OCI-LY1 (cell line): ENCODE measurements around the gene IL1RAPL1.

Experiments
- H2AFZ ChIP-seq: fragments of 200-600 bp; sonication (generic), shearing (Covaris generic); 2 replicates; pipeline ENCODE4 v1.6.0; 2014; ENCODE audit warnings: antibody characterized with exemption, mild to moderate bottlenecking, low read length
- H3F3A ChIP-seq: fragments of 200-600 bp; sonication (generic), shearing (Covaris generic); 2 replicates; pipeline ENCODE4 v1.6.0; 2014; ENCODE audit warnings: mild to moderate bottlenecking, antibody characterized with exemption, low read length, moderate library complexity; ENCODE audit not compliant: insufficient read depth
- H3K27ac ChIP-seq: fragments of 200-600 bp; sonication (generic); 2 replicates; pipeline ENCODE4 v1.5.1; 2014; ENCODE audit warnings: low read length, mixed run types, mild to moderate bottlenecking, low read depth; ENCODE audit not compliant: poor library complexity, severe bottlenecking
- H3K27me3 ChIP-seq: fragments of 200-600 bp; sonication (generic); 2 replicates; pipeline ENCODE4 v1.6.0; 2014; ENCODE audit warnings: antibody characterized with exemption, mild to moderate bottlenecking, low read length, moderate library complexity; ENCODE audit not compliant: insufficient read depth
- H3K36me3 ChIP-seq: fragments of 200-600 bp; sonication (generic); 2 replicates; pipeline ENCODE4 v1.6.1; 2014; ENCODE audit warnings: mild to moderate bottlenecking, antibody characterized with exemption, low read length, moderate library complexity, mixed read lengths; ENCODE audit not compliant: insufficient read depth
- H3K4me1 ChIP-seq: fragments of 200-600 bp; sonication (generic); 2 replicates; pipeline ENCODE4 v1.5.1; 2014; ENCODE audit warnings: mild to moderate bottlenecking, low read length, moderate library complexity; ENCODE audit not compliant: insufficient read depth, severe bottlenecking
- H3K4me2 ChIP-seq: fragments of 200-600 bp; sonication (generic), shearing (Covaris generic); 2 replicates; pipeline ENCODE4 v1.6.1; 2014; ENCODE audit warnings: low read length
- H3K4me3 ChIP-seq: fragments of 200-600 bp; sonication (generic); 2 replicates; pipeline ENCODE4 v1.5.1; 2014; ENCODE audit warnings: low read length, low read depth, mild to moderate bottlenecking, mixed read lengths; ENCODE audit not compliant: poor library complexity, severe bottlenecking
- H3K79me2 ChIP-seq: fragments of 200-600 bp; shearing (Covaris generic); 2 replicates; pipeline ENCODE4 v1.6.1; 2016; ENCODE audit warnings: mixed run types, low read length, mixed read lengths; ENCODE audit not compliant: insufficient read depth
- H3K9ac ChIP-seq: fragments of 200-600 bp; sonication (generic), shearing (Covaris generic); 2 replicates; pipeline ENCODE4 v1.6.1; 2014; ENCODE audit warnings: mild to moderate bottlenecking, low read length, mixed read lengths
- H3K9me2 ChIP-seq: fragments of 200-600 bp; sonication (generic), shearing (Covaris generic); 2 replicates; pipeline ENCODE4 v1.6.1; 2014; ENCODE audit warnings: low read depth, mild to moderate bottlenecking, low read length, mixed read lengths
- H3K9me3 ChIP-seq: fragments of 200-600 bp; shearing (Covaris generic); 2 replicates; pipeline ENCODE4 v1.6.1; 2014; ENCODE audit warnings: low read length, mixed read lengths
- H4K20me1 ChIP-seq: fragments of 200-600 bp; sonication (generic), shearing (Covaris generic); 2 replicates; pipeline ENCODE4 v1.6.0; 2016; ENCODE audit warnings: mild to moderate bottlenecking, low read length; ENCODE audit not compliant: insufficient read depth
- EZH2 ChIP-seq: fragments of 200-600 bp; sonication (generic), shearing (Covaris generic); IDR thresholded peaks from 2 replicates; pipeline ENCODE4 v1.8.0; 2017; ENCODE audit warnings: borderline replicate concordance, mixed run types, mild to moderate bottlenecking, antibody characterized with exemption, low read length, moderate library complexity, mixed read lengths
- TF ChIP-seq, protein P1 (sequence below): fragments of 200-600 bp; sonication (generic), shearing (Covaris generic); IDR thresholded peaks from 2 replicates; pipeline ENCODE4 v1.5.1; 2017; ENCODE audit warnings: mild to moderate bottlenecking, antibody characterized with exemption, low read length, moderate library complexity, mixed read lengths

Gene IL1RAPL1

DNA sequence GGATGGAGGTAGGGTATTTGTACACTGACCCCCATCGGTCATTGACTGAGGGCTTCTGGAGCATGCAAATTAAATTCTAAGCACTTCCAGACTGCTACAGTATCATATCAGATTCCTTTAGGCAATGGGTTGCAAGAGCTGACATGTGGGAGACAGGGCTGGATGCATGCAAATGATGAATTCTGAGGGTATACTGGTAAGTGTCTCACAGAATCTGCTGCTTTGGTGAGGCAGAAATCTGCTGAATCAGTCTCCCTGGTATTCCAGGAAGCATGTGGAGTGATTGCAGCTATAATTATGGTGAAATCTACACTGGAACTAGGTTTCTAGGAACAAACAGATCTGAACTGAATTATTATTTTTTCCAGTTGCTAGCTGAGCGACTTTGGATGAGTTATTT, 943.3 kb downstream of the IL1RAPL1 start:
- Histone ChIP-seq H3K27ac (no peak overlapping the region), H3K4me3 (no peak overlapping the region), H3K4me1 (no peaks in the 10 kb centered on the region), H3K36me3 (no peaks in the 10 kb centered on the region), H3K4me2 (no peak overlapping the region), H3F3A (no peaks in the 10 kb centered on the region), H2AFZ (no peak overlapping the region), H3K27me3 (no peaks in the 10 kb centered on the region), H3K9me3 (no peaks in the 10 kb centered on the region), H3K9ac (no peak overlapping the region), H3K79me2 (no peaks in the 10 kb centered on the region), H3K9me2 (no peaks in the 10 kb centered on the region), H4K20me1 (no peaks in the 10 kb centered on the region)
- TF ChIP-seq, protein P1, sequence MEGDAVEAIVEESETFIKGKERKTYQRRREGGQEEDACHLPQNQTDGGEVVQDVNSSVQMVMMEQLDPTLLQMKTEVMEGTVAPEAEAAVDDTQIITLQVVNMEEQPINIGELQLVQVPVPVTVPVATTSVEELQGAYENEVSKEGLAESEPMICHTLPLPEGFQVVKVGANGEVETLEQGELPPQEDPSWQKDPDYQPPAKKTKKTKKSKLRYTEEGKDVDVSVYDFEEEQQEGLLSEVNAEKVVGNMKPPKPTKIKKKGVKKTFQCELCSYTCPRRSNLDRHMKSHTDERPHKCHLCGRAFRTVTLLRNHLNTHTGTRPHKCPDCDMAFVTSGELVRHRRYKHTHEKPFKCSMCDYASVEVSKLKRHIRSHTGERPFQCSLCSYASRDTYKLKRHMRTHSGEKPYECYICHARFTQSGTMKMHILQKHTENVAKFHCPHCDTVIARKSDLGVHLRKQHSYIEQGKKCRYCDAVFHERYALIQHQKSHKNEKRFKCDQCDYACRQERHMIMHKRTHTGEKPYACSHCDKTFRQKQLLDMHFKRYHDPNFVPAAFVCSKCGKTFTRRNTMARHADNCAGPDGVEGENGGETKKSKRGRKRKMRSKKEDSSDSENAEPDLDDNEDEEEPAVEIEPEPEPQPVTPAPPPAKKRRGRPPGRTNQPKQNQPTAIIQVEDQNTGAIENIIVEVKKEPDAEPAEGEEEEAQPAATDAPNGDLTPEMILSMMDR, result no peak
- no peak for TF ChIP-seq EZH2

DNA sequence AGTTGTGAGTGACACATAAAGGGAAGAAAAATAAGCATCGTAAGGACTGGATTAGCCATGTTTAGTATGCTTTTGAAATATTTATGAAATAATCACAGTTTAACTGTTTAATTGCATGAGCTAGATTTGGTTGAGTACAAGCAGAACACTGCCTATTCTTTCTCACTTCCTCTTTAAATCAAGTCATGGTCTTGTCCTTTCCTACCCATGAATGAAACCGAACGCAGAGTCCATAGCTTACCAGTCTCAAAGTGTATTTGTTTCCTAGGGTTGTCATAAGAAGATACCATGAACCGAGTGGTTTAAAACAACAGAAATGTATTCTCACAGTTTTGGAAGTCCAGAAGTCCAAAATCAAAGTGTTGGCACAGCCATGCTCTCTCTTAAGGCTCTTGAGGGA, 944.1 kb downstream of the IL1RAPL1 start:
- TF ChIP-seq, protein P1, result no peak
- TF ChIP-seq EZH2, result no peak
- Histone ChIP-seq H4K20me1 (no peaks in the 10 kb centered on the region), H3K4me1 (no peaks in the 10 kb centered on the region), H3K36me3 (no peaks in the 10 kb centered on the region), H3K9ac (no peak overlapping the region), H3K4me3 (no peak overlapping the region), H3K4me2 (no peak overlapping the region), H3K27me3 (no peaks in the 10 kb centered on the region), H3K9me3 (no peaks in the 10 kb centered on the region), H3K27ac (no peak overlapping the region), H3F3A (no peaks in the 10 kb centered on the region), H2AFZ (no peak overlapping the region), H3K9me2 (no peaks in the 10 kb centered on the region), H3K79me2 (no peaks in the 10 kb centered on the region)

DNA sequence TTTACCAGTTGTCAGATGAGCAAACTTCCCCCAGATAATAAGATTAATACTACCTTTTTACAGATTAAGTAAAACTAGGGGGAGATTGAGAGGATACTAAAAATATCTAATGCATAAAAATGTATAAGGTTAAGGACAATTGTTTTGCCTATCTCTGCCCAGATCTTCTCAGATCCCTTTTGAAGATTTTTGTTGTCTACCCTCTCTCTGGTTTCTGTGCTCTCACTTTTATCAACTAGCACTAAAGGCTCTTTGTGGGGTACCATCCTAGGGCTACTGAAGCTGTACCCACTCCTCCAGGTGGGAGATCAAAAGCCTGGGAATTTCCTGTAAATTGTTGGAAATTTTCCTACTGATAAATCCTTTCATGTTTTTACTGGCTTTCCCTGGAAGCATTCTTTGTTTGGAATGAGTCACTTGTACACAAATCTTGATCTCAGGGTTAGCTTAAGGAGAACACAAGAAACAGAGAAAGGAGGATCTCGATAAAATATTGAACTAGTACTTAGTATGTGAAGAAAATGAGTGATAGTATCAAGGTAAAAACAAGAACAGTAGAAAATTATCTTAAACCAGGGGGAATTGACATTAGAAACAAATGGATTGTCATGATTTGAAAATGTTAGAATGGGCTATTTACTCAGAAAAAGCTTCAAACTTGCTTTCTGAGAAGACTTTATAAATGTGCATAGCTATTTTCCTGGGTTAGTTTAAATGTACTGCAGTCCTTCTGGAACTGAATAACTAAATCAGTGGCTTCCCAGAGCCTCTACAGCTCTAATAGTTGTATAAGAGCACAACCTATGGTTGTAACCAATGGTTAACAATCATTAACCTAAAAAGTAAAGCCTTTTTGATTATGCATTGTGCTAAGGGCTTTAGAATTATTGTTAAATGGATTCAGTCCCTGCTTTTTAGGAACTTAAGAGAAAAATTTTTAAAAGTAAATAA, 948.2 kb downstream of the IL1RAPL1 start:
- no peaks in the 10 kb centered on the region for H3F3A ChIP-seq
- H3K9me2 ChIP-seq, result no peaks in the 10 kb centered on the region
- H3K9ac ChIP-seq, result no peak overlapping the region
- no peaks in the 10 kb centered on the region for H3K36me3 ChIP-seq
- H3K4me1 ChIP-seq, result no peaks in the 10 kb centered on the region
- H3K9me3 ChIP-seq, result no peaks in the 10 kb centered on the region
- H3K79me2 ChIP-seq, result no peaks in the 10 kb centered on the region
- H3K4me3 ChIP-seq, result no peak overlapping the region
- H2AFZ ChIP-seq, result no peak overlapping the region
- H4K20me1 ChIP-seq, result no peaks in the 10 kb centered on the region
- H3K27ac ChIP-seq, result no peak overlapping the region
- no peak for TF ChIP-seq EZH2
- TF ChIP-seq, protein P1, result no peak
- no peak overlapping the region for H3K4me2 ChIP-seq
- no peaks in the 10 kb centered on the region for H3K27me3 ChIP-seq
